HepG2 (cell line): ENCODE results near the gene CSTB. TPM values are rescaled to one million over a fixed set of nuclear protein-coding genes. Genes with fewer than 3 reads are reported as not detected.

ENCODE experiments used
- ATAC-seq: fragments of 200-7000 bp; cut with Tn5 transposase; 3 replicates; pipeline ENCODE4 v1.9.1; 2020; ENCODE audit warnings: mild to moderate bottlenecking, moderate library complexity
- BruUV-seq: library from RNA; stranded (reverse); fragments of 400-500 nt; replicated peaks from 2 replicates; lab custom pipeline; 2021; lab: Mats Ljungman, UMichigan
- CTCF ChIA-PET: fragments of 300-600 bp; formaldehyde crosslinking; extraction: SDS; loops from one replicate; lab custom pipeline; 2021; ENCODE audit warnings: low total read pairs, inconsistent platforms, low intra/inter-chr PET ratio; lab: Yijun Ruan, JAX
- POLR2A ChIA-PET: fragments of 350-600 bp; sonication (Branson Sonifier 250); formaldehyde crosslinking; loops from one replicate; lab custom pipeline; 2020; ENCODE audit warnings: antibody characterized with exemption, inconsistent platforms; lab: Yijun Ruan, JAX
- DNase-seq: peaks from one replicate; pipeline ENCODE4 v3.0.0-alpha.2; 2015; ENCODE audit warnings: low spot score
- FAIRE-seq: peaks from 3 replicates; lab custom pipeline; 2011; peaks lifted over from hg19 to GRCh38; lab: Jason Lieb, UNC
- H2AFZ ChIP-seq: one replicate; pipeline ENCODE4 v1.6.1; 2011; ENCODE audit warnings: low read length, inconsistent platforms
- H3K27ac ChIP-seq: fragments of 300-600 bp; 3 replicates; pipeline ENCODE4 v1.8.0; 2011; ENCODE audit warnings: mixed run types, mild to moderate bottlenecking, mixed read lengths, low read length, inconsistent platforms; ENCODE audit not compliant: insufficient read depth; ENCODE audit errors: extremely low read length
- H3K27me3 ChIP-seq, 2 experiments: fragments of 200-600 bp in 1 of 2; 2 replicates in 1 of 2; 3 replicates in 1 of 2; pipeline versions ENCODE4 v1.6.0 to v1.8.0; 2011; ENCODE audit warnings: low read length in 2 of 2, mild to moderate bottlenecking in 2 of 2, moderate library complexity in 2 of 2, inconsistent platforms in 1 of 2; ENCODE audit not compliant: insufficient read depth in 2 of 2, control insufficient read depth in 1 of 2
- H3K36me3 ChIP-seq, 2 experiments: fragments of 200-600 bp in 1 of 2; replicated peaks in 1 of 2; 2 replicates in 1 of 2; 3 replicates in 1 of 2; pipeline versions ENCODE4 v1.5.1 to v1.8.0; 2011; ENCODE audit warnings: low read length in 2 of 2, inconsistent platforms in 1 of 2; ENCODE audit not compliant: insufficient read depth in 2 of 2, control insufficient read depth in 1 of 2
- H3K4me1 ChIP-seq: 2 replicates; pipeline ENCODE4 v1.5.1; 2012; ENCODE audit warnings: low read length, inconsistent platforms; ENCODE audit not compliant: insufficient read depth
- H3K4me2 ChIP-seq: 2 replicates; pipeline ENCODE4 v1.6.0; 2011; ENCODE audit warnings: low read depth, low read length, inconsistent platforms
- H3K4me3 ChIP-seq, 3 experiments: fragments of 200-600 bp in 1 of 3; sonication (generic), shearing (Covaris generic) in 1 of 3; replicated peaks in 1 of 3; 2 replicates each; pipeline ENCODE4 v1.5.1; 2011 to 2016; ENCODE audit warnings: low read length in 3 of 3, inconsistent platforms in 2 of 3, low read depth in 2 of 3, mild to moderate bottlenecking in 2 of 3, control low read depth in 1 of 3, mixed read lengths in 1 of 3; ENCODE audit not compliant: insufficient read depth in 1 of 3
- H3K79me2 ChIP-seq: one replicate; pipeline ENCODE4 v1.6.1; 2011; ENCODE audit warnings: low read length, inconsistent platforms; ENCODE audit not compliant: insufficient read depth
- H3K9ac ChIP-seq: 2 replicates; pipeline ENCODE4 v1.6.0; 2011; ENCODE audit warnings: mild to moderate bottlenecking, low read depth, low read length, inconsistent platforms; ENCODE audit not compliant: insufficient read depth
- H3K9me3 ChIP-seq: 2 replicates; pipeline ENCODE4 v1.5.1; 2012; ENCODE audit warnings: mild to moderate bottlenecking, low read length
- H4K20me1 ChIP-seq: 2 replicates; pipeline ENCODE4 v1.6.0; 2011; ENCODE audit warnings: inconsistent platforms, mild to moderate bottlenecking, low read length, moderate library complexity; ENCODE audit not compliant: insufficient read depth
- AGO2 ChIP-seq: fragments of 200-400 bp; formaldehyde crosslinking; optimal IDR thresholded peaks from 2 replicates; pipeline ENCODE3; 2017; ENCODE audit warnings: mild to moderate bottlenecking, low read depth, low read length, moderate library complexity
- FOXA1 ChIP-seq, 2 experiments: fragments of 450-650 bp in 1 of 2; sonication (generic) in 1 of 2; formaldehyde crosslinking in 1 of 2; IDR thresholded peaks; 2 replicates each; pipeline versions ENCODE4 v1.4.0 to v1.6.1; 2016 to 2020; ENCODE audit warnings: missing genetic modification reagents in 1 of 2
- IKZF4 ChIP-seq: sonication (generic); formaldehyde crosslinking; IDR thresholded peaks from 2 replicates; pipeline ENCODE4 v1.5.1; 2020; ENCODE audit warnings: borderline replicate concordance, mild to moderate bottlenecking, low read depth, missing genetic modification reagents; ENCODE audit errors: not compliant biosample characterization
- MBNL3 ChIP-seq: fragments of 250-450 bp; sonication (Bioruptor Pico); conservative IDR thresholded peaks from 2 replicates; pipeline ENCODE4 v1.8.0; 2022; ENCODE audit warnings: mild to moderate bottlenecking, inconsistent platforms
- PRMT3 ChIP-seq: sonication (generic); formaldehyde crosslinking; IDR thresholded peaks from 2 replicates; pipeline ENCODE4 v1.8.1; 2022; ENCODE audit warnings: low read depth, mild to moderate bottlenecking, moderate library complexity, missing genetic modification reagents, borderline replicate concordance
- SATB2 ChIP-seq: sonication (generic); formaldehyde crosslinking; IDR thresholded peaks from 2 replicates; pipeline ENCODE4 v1.5.0; 2020; ENCODE audit warnings: missing genetic modification reagents
- ZIK1 ChIP-seq: sonication (generic); formaldehyde crosslinking; IDR thresholded peaks from 2 replicates; pipeline ENCODE4 v1.5.0; 2020; ENCODE audit warnings: mild to moderate bottlenecking, low read depth, missing genetic modification reagents, borderline replicate concordance
- ZNF292 ChIP-seq: sonication (generic); formaldehyde crosslinking; IDR thresholded peaks from 2 replicates; pipeline ENCODE4 v1.8.1; 2022; ENCODE audit warnings: mild to moderate bottlenecking, low read depth, missing genetic modification reagents, borderline replicate concordance
- ZNF513 ChIP-seq: sonication (generic); formaldehyde crosslinking; conservative IDR thresholded peaks from 2 replicates; pipeline ENCODE4 v1.5.0; 2020; ENCODE audit warnings: missing genetic modification reagents
- ZNF766 ChIP-seq: sonication (generic); formaldehyde crosslinking; IDR thresholded peaks from 2 replicates; pipeline ENCODE4 v1.5.0; 2020; ENCODE audit warnings: missing genetic modification reagents, borderline replicate concordance
- WGBS: methylation state at CpG from one replicate; pipeline ENCODE4 v1.1.6; 2017; ENCODE audit warnings: low lambda C conversion rate; 5-methylcytosine and 5-hydroxymethylcytosine counted together
- in situ Hi-C: cut with HindIII; loops from 2 replicates; pipeline ENCODE4 v1.10.0; 2017; ENCODE audit warnings: low pct_unique_long_range_greater_than_20kb; ENCODE audit not compliant: extremely low pct_ligation_motif_present
- intact Hi-C: fragments of 100-400 bp; cut with micrococcal nuclease; formaldehyde crosslinking; loops from one replicate; pipeline ENCODE4 v1.10.0; 2022; ENCODE audit not compliant: unreplicated experiment
- polyA plus RNA-seq, 8 experiments: library from polyadenylated mRNA; depleted of rRNA in 3 of 8; stranded (reverse) in 7 of 8; unstranded in 1 of 8; fragments of >200 nt; fragmentation: Illumina TruSeq in 4 of 8; extraction: Trizol in 4 of 8; gene quantifications; 2 replicates each; pipeline versions ENCODE4 v1.2.1 to v1.2.3, GENCODE V29; 2011 to 2016; ENCODE audit warnings: low read depth in 4 of 8, missing spikeins in 1 of 8, mixed read lengths in 1 of 8; ENCODE audit not compliant: insufficient read depth in 1 of 8
- total RNA-seq, 5 experiments: library from RNA; depleted of rRNA; stranded (reverse); fragments of >200 nt; fragmentation: Illumina TruSeq; extraction: Trizol; gene quantifications; 2 replicates each; pipeline ENCODE4 v1.2.3, GENCODE V29; 2016; ENCODE audit warnings: low read depth in 1 of 5

Gene CSTB
- total and polyA plus RNA-seq, 2 of the 13 experiments (the other 11 are each of a cell fraction or from before 2014, with no cell fraction given): 11.7 to 94.1 TPM

- FAIRE-seq (no peak), ATAC-seq (no peak), DNase-seq (no peak)
- ChIA-PET CTCF (no interaction called here), POLR2A (no interaction called here)
- Histone ChIP-seq H4K20me1 (no peaks in the 10 kb centered on the region), H3K36me3 (peaks cover 25 to 53% of the 10 kb centered on the region in 2 experiments; a peak in 4 of 5 replicates), H3K4me1 (no peaks in the 10 kb centered on the region), H3K9me3 (no peaks in the 10 kb centered on the region), H2AFZ (no peak overlapping the region), H3K27ac (no peak overlapping the region), H3K9ac (no peak overlapping the region), H3K4me3 (no peak overlapping the region), H3K4me2 (no peak overlapping the region), H3K79me2 (no peaks in the 10 kb centered on the region), H3K27me3 (no peaks in the 10 kb centered on the region)
- peak; percentile 51 for TF ChIP-seq AGO2
- no peak for TF ChIP-seq SATB2 (CRISPR knock-in tag)
- TF ChIP-seq ZIK1 (CRISPR knock-in tag): no peak
- no peak for TF ChIP-seq MBNL3 (CRISPR knock-in tag)
- in situ Hi-C loops (no loop called here), intact Hi-C loops (no loop called here)
- 95% methylated on average over 32 of the region's 33 CpGs for WGBS
- no TSS peak for BruUV-seq
Measured at GRCh38 chr21:43803558-43804300, 27.6 kb upstream of the CSTB start.

- no TSS peak for BruUV-seq
- Histone ChIP-seq H3K79me2 (no peaks in the 10 kb centered on the region), H3K4me3 (no peak overlapping the region), H3K4me2 (no peak overlapping the region), H3K9ac (no peak overlapping the region), H3K27me3 (no peaks in the 10 kb centered on the region), H3K9me3 (no peaks in the 10 kb centered on the region), H3K27ac (no peak overlapping the region), H3K4me1 (no peaks in the 10 kb centered on the region), H2AFZ (no peak overlapping the region), H3K36me3 (peaks cover 34 to 61% of the 10 kb centered on the region in 2 experiments; a peak in 4 of 5 replicates), H4K20me1 (no peaks in the 10 kb centered on the region)
- in situ Hi-C loops: no loop called here
- TF ChIP-seq ZNF292 (CRISPR knock-in tag): no peak
- TF ChIP-seq ZNF766 (CRISPR knock-in tag): no peak
- TF ChIP-seq PRMT3 (CRISPR knock-in tag): no peak
- no peak for TF ChIP-seq IKZF4
- no peak for TF ChIP-seq ZNF513 (CRISPR knock-in tag)
- TF ChIP-seq FOXA1 (IDR thresholded peaks at IDR 0.05): no peak
- no peak for TF ChIP-seq FOXA1 (CRISPR knock-in tag; IDR thresholded peaks at IDR 0.05)
- TF ChIP-seq AGO2: peak; percentile 9
- ATAC-seq (no peak), FAIRE-seq (no peak), DNase-seq (no peak)
- ChIA-PET POLR2A (no interaction called here), CTCF (no interaction called here)
- intact Hi-C loops: no loop called here
- WGBS: 94% methylated on average over 14 of the region's 14 CpGs
Measured at GRCh38 chr21:43802713-43803313, 26.7 kb upstream of the CSTB start.
